PFSK-1 (cell line): ENCODE results near the gene VWA2.

Experiments used
- FOXP2 ChIP-seq: optimal IDR thresholded peaks from 2 replicates; pipeline ENCODE3; 2011; ENCODE audit warnings: borderline replicate concordance, control low read depth, inconsistent platforms; ENCODE audit not compliant: insufficient read depth; ENCODE audit errors: extremely low read length, extremely low read depth
- POLR2AphosphoS5 ChIP-seq: IDR thresholded peaks from 2 replicates; pipeline ENCODE4 v1.6.1; 2012; ENCODE audit warnings: low read depth, mild to moderate bottlenecking, control low read depth, low read length, moderate library complexity
- REST ChIP-seq, 2 experiments: IDR thresholded peaks; 2 replicates each; pipeline versions ENCODE4 v1.6.1 to v1.8.0; 2011 to 2012; ENCODE audit warnings: low read depth in 2 of 2, low read length in 2 of 2, control low read depth in 1 of 2, inconsistent platforms in 1 of 2, mild to moderate bottlenecking in 1 of 2, moderate library complexity in 1 of 2; ENCODE audit not compliant: insufficient read depth in 1 of 2
- SIN3A ChIP-seq: IDR thresholded peaks from 2 replicates; pipeline ENCODE4 v1.6.1; 2012; ENCODE audit warnings: mild to moderate bottlenecking, low read length, moderate library complexity, borderline replicate concordance; ENCODE audit not compliant: insufficient read depth
- TAF1 ChIP-seq: IDR thresholded peaks from 2 replicates; pipeline ENCODE4 v1.6.1; 2012; ENCODE audit warnings: low read length, control low read depth, borderline replicate concordance; ENCODE audit not compliant: insufficient read depth

The VWA2 gene

GRCh38 chr10:114326795-114327194, 87.7 kb downstream of the VWA2 start:
- TF ChIP-seq REST (IDR thresholded peaks at IDR 0.05; ENCODE audit: insufficient read depth in 1 of 2, low read depth in 2 of 2, low read length in 2 of 2) (no peak), SIN3A (no peak), TAF1 (no peak), POLR2AphosphoS5 (no peak), FOXP2 (no peak)

GRCh38 chr10:114327537-114328440, 88.7 kb downstream of the VWA2 start:
- TF ChIP-seq REST (IDR thresholded peaks at IDR 0.05; ENCODE audit: insufficient read depth in 1 of 2, low read depth in 2 of 2, low read length in 2 of 2) (no peak), FOXP2 (no peak), SIN3A (no peak), TAF1 (no peak), POLR2AphosphoS5 (no peak)

- no peak for TF ChIP-seq TAF1
- TF ChIP-seq FOXP2 = no peak
- TF ChIP-seq POLR2AphosphoS5 = no peak
- TF ChIP-seq SIN3A = no peak
- TF ChIP-seq REST (IDR thresholded peaks at IDR 0.05; ENCODE audit: insufficient read depth in 1 of 2, low read depth in 2 of 2, low read length in 2 of 2) = no peak
These were observed 89.4 kb downstream of the VWA2 start for GRCh38 chr10:114328441-114328812.

GRCh38 chr10:114328874-114329273, 89.8 kb downstream of the VWA2 start:
- TF ChIP-seq REST (IDR thresholded peaks at IDR 0.05; ENCODE audit: insufficient read depth in 1 of 2, low read depth in 2 of 2, low read length in 2 of 2) (no peak), TAF1 (no peak), SIN3A (no peak), POLR2AphosphoS5 (no peak), FOXP2 (no peak)
